KG1 (cell line): ENCODE data around the gene SMARCA4.

ENCODE experiments used
- DNase-seq: peaks from one replicate; lab custom pipeline; 2025; lab: John Stamatoyannopoulos, UW

Gene SMARCA4

GRCh38 chr19:11035441-11036377 is 74.9 kb downstream of the SMARCA4 start:
- DNase-seq: peak; percentile 72

DNA sequence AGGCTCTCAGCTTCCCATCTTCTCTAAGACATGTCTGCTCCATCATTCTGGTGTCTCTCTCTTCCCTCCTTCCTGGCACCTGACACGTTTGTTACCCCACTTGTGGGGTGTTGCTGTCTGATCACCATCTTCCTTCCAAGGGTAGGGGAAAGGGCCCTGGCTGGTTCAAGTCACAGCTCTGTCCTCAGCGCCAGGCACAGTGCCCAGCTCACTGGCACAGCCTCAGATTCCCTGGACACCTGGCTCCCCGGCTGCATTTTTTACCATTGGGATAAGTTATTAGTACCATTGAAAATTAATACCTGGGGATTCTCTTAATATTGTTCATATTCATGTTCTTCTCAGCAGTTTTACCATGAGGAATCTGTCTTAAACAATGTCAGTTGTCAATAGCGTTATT is 77.7 kb downstream of the SMARCA4 start:
- no peak for DNase-seq

GRCh38 chr19:11041194-11041593 is 80.4 kb downstream of the SMARCA4 start:
- DNase-seq: no peak

GRCh38 chr19:11041966-11042627 is 81.3 kb downstream of the SMARCA4 start:
- no peak for DNase-seq

DNA sequence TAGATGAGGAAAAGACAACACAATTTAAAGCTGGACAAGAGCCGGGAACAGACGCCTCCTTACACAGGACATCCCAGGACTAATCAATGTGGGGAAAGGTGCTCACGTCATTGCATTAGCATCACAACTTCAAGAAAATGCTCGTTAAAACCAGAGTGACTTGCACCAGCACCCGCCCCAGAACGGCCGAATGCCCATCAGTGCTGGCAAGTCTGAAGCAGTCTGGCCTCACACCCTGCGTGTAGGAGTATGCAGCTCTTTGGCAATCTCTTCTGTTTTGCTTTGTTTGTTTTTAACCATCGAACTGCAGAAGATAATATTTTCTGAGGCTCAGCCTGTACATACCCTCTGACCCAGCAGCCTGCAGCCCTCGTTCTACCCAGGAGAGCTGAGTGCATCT is 83.6 kb downstream of the SMARCA4 start:
- no peak for DNase-seq

GRCh38 chr19:11045536-11045935 is 84.7 kb downstream of the SMARCA4 start:
- DNase-seq: no peak

- no peak for DNase-seq
Observed at GRCh38 chr19:11046605-11047354, 86.0 kb downstream of the SMARCA4 start.

- no peak for DNase-seq
Observed at GRCh38 chr19:11047866-11048265, 87.0 kb downstream of the SMARCA4 start.

DNA sequence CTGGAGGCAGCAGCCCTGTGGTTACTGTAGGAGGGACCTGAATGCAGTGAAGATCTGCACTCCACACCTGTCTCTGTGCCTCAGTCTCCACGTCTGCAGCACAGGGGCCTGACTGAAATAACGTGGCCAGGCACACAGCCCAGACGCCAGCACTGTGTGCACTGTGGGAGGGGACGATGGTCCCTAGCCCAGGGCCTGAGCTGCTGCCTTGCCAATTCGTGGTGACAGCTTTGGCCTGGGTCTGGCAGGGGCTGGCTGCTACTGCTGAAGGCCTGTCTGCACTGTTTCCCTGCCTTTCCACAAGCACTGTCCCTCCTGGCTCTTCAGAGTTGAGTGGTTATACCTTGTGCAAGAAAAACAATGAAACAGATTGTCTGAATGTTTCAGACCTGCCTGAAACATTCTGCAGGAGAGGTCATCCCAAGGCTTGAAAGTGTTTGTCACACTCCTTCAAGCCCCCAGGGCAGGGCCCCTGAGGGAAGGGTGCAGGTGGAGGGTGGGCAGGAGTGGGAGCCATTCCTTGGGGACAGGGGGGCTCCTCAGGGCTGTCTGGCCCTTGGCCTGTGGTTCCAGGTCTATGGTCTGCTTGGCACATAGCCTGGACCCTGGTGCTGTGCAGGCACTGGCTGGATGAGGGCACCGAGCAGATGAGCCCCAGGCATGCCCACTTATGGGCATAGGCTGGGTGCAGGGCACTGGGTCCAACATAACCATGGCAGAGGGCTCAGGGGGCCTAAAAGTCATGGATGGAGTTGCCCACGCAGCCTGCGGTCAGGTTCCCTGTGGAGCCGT is 89.7 kb downstream of the SMARCA4 start:
- DNase-seq: no peak

- no peak for DNase-seq
Observed at GRCh38 chr19:11053817-11054195, 93.0 kb downstream of the SMARCA4 start.

DNA sequence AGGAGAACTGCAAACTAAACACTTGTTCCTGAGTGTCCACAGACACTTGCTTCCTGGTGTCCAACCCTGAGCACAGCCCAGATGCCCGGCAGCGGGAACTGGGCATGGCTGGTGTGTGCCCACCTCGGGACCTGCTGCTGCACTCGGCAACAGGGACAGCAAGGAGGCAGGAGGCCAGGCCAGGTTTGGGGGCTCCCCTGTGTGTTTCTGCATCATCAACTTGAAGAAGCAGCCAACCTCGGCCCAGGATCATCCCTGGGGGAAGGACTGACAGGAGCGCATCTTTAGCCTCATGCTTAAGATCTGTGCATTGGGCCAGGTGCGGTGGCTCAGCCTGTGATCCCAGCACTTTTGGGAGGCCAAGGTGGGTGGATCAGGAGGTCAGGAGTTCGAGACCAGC is 93.4 kb downstream of the SMARCA4 start:
- DNase-seq: no peak

- no peak for DNase-seq
Observed at GRCh38 chr19:11054628-11055027, 93.8 kb downstream of the SMARCA4 start.

GRCh38 chr19:11058246-11059030 is 97.6 kb downstream of the SMARCA4 start:
- DNase-seq: no peak

- no peak for DNase-seq
Observed at GRCh38 chr19:11059511-11060358, 98.9 kb downstream of the SMARCA4 start.

- DNase-seq: no peak
Observed at GRCh38 chr19:11061952-11062351, 101.1 kb downstream of the SMARCA4 start.

- DNase-seq: no peak
Observed at GRCh38 chr19:11063434-11063833, 102.6 kb downstream of the SMARCA4 start.

DNA sequence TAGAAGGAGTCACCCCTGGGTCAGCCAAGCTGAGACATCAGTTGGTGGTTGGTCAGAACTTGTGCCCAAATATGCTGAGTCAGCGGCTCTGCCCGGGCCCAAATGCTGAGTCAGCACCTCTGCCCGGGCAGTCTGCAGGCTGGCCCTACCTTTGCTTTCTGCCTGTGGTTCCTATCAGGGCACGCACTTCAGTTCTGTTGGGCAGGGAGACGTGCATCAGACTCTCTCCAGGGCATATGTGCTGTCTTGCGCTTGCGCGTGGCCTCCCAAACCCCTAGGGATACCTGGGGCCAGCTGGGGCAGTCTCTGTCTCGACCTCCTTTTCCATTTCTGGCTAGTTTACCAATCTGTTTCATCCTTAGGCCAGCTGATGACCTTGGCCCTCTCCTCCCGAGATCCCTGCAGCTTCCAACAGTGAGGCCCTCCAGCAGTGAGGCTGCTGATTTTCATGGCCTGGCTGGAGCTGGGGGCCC is 104.0 kb downstream of the SMARCA4 start:
- DNase-seq: no peak

DNA sequence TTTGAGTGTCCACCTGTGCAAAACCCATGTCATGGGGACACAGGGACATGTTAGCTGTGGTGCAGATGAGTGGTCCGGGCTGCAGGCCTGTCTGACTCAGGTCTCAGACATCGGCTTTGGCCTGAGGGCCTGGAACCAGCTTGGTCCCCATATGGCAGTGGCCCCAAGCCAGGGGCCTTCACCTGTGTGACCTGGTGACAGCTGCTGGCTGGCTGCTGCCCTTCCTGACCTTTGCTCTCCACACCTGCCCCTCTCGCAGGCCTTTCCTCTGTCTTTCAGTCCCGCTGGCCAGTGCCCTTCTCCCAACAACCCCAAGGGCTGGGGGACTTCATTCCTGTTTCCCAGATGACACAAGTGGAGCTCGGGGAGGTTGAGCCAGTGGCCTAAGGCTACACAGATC is 105.5 kb downstream of the SMARCA4 start:
- DNase-seq: no peak

- no peak for DNase-seq
Observed at GRCh38 chr19:11067356-11068113, 106.7 kb downstream of the SMARCA4 start.
